Spleen (tissue), 11 donors: ENCODE results near the gene NR3C1. TPM values are rescaled to one million over a fixed set of nuclear protein-coding genes. Genes with fewer than 3 reads are reported as not detected.
A peak's percentile ranks its signal among the peaks of the same experiment; 100 is the strongest.

ENCODE experiments used
- DNase-seq: peaks from one replicate; pipeline ENCODE4 v3.0.0-alpha.2; 2020
- H3K27ac ChIP-seq, 8 donors: fragments of 200-600 bp; sonication (generic) in 7 of 8; 1 replicate in 4 of 8; 2 replicates in 4 of 8; pipeline versions ENCODE4 v1.5.0 to v1.8.0; 2016 to 2021; ENCODE audit warnings: inconsistent platforms in 4 of 8, mild to moderate bottlenecking in 4 of 8, moderate library complexity in 1 of 8
- H3K27me3 ChIP-seq, 7 donors: fragments of 200-600 bp; sonication (generic) in 6 of 7; replicated peaks in 1 of 7; 1 replicate in 4 of 7; 2 replicates in 3 of 7; pipeline versions ENCODE4 v1.5.0 to v1.8.0; 2016 to 2021; ENCODE audit warnings: inconsistent platforms in 3 of 7, mild to moderate bottlenecking in 1 of 7
- H3K36me3 ChIP-seq, 6 donors: fragments of 200-600 bp; sonication (generic) in 5 of 6; 1 replicate in 4 of 6; 2 replicates in 2 of 6; pipeline versions ENCODE4 v1.5.0 to v1.8.0; 2016 to 2021; ENCODE audit warnings: inconsistent platforms in 2 of 6
- H3K4me1 ChIP-seq, 6 donors: fragments of 200-600 bp; sonication (generic) in 5 of 6; 1 replicate in 3 of 6; 2 replicates in 3 of 6; pipeline versions ENCODE4 v1.5.0 to v1.8.0; 2016 to 2021; ENCODE audit warnings: inconsistent platforms in 3 of 6
- H3K4me3 ChIP-seq, 8 donors: fragments of 200-600 bp; sonication (generic) in 7 of 8; 1 replicate in 4 of 8; 2 replicates in 4 of 8; pipeline versions ENCODE4 v1.5.0 to v1.8.0; 2016 to 2021; ENCODE audit warnings: inconsistent platforms in 4 of 8, mild to moderate bottlenecking in 4 of 8, moderate library complexity in 2 of 8
- H3K9me3 ChIP-seq, 8 donors: fragments of 200-600 bp; sonication (generic) in 7 of 8; 1 replicate in 4 of 8; 2 replicates in 4 of 8; pipeline versions ENCODE4 v1.5.0 to v1.8.0; 2016 to 2021; ENCODE audit warnings: inconsistent platforms in 4 of 8
- POLR2A ChIP-seq, 3 donors: fragments of 450-650 bp; IDR thresholded peaks; one replicate each; pipeline ENCODE4 v1.5.1; 2017; ENCODE audit warnings: antibody characterized with exemption in 3 of 3, mild to moderate bottlenecking in 1 of 3
- POLR2AphosphoS5 ChIP-seq, 3 donors: sonication (generic); formaldehyde crosslinking; IDR thresholded peaks; one replicate each; pipeline ENCODE4 v1.5.1; 2017; ENCODE audit warnings: antibody characterized with exemption in 3 of 3
- WGBS, 5 donors: extraction: QIAGEN DNeasy Blood & Tissue Kit in 3 of 5; methylation state at CpG; one replicate each; pipeline versions ENCODE4 v1.1.5 to v1.1.7; 2013 to 2018; 5-methylcytosine and 5-hydroxymethylcytosine counted together
- intact Hi-C: fragments of 100-400 bp; cut with DNase I; formaldehyde crosslinking; loops from one replicate; pipeline ENCODE4 v1.15.0; 2023; ENCODE audit warnings: low total_unique reads
- polyA plus RNA-seq, 3 donors: library from polyadenylated mRNA; stranded (reverse); fragments of 200-250 nt; gene quantifications; one replicate each; pipeline ENCODE4 v1.2.1, GENCODE V29; 2013
- total RNA-seq, 7 donors: library from RNA; depleted of rRNA in 3 of 7; stranded (reverse); fragments of >200 nt in 3 of 7; fragmentation: NEBNext Ultra II Directional in 4 of 7; extraction: Animal tissue kit (Norgen Biotek cat#: 25700) in 4 of 7; gene quantifications; one replicate each; pipeline versions ENCODE4 v1.1.0 to v1.2.1, GENCODE V29; 2016 to 2021
- TF ChIP-seq, protein P1 (sequence below), 11 experiments: fragments of 200-600 bp in 7 of 11; fragments of 450-650 bp in 4 of 11; sonication (generic) in 4 of 11; IDR thresholded peaks in 8 of 11; conservative IDR thresholded peaks in 3 of 11; 1 replicate in 7 of 11; 2 replicates in 4 of 11; pipeline versions ENCODE4 v1.4.0 to v1.8.0; 2016 to 2021; ENCODE audit warnings: antibody characterized with exemption in 11 of 11, inconsistent platforms in 4 of 11, mild to moderate bottlenecking in 1 of 11
- donor health status: healthy with polysubstance abuse.
- donor health status: DM: no; HTN: no; CAD: no; lungs with moderate emphysema.
- donor health status: DM: no; HTN: no; CAD: no.
- donor health status: Bipolar disorder and iron deficiency.
- donor health status: healthy.
- donor health status: DM: no; HTN: no; CAD: no.
- donor health status: DM: yes; HTN: yes; CAD: no.

NR3C1 gene
- total and polyA plus RNA-seq, 10 donors, result 18.2 to 97.8 (median 71.2) TPM

DNA sequence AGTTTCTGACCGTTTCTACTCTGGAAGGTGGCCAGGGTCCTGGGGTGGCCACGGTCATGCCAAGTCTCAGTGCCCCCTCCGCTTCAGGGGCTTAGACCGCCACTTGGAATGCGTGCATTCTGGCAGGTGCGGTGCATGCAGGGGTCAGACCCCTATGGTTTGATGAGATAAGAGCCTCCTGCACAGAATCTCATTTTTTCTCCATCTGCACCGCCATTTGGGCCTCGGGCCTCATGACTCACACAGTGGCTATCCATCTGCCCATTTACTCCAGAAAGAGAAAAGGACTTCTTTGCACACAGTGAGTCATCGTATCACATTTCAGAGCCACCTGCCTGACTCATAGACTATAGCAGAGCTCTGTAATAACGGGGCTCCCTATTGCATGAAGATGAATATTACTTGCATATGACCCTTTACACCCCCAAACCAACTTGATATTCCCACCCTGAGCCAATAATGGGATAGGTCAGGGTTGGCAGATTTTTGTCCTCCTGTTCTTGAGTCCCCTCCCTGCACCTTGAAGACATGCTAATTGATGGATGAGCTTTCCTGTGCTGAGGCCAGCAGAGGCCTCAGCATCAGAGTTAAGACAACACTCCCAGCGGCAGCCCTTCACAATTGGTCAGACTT is 157.4 kb downstream of the NR3C1 start:
- Histone ChIP-seq H3K9me3 (peaks cover 0 to 6% (median 0%) of the 10 kb centered on the region in 8 donors), H3K27me3 (no peaks in the 10 kb centered on the region), H3K4me1 (peaks cover 0 to 3% (median 0%) of the 10 kb centered on the region in 6 donors), H3K36me3 (no peaks in the 10 kb centered on the region), H3K4me3 (no peak overlapping the region), H3K27ac (no peak overlapping the region)
- WGBS, 5 donors, result 94 to 98% (median 95%) methylated on average over 11 of the region's 11 CpGs
- TF ChIP-seq POLR2AphosphoS5 (IDR thresholded peaks at IDR 0.05), result no peak
- DNase-seq, result no peak
- intact Hi-C loops, result no loop called here

DNA sequence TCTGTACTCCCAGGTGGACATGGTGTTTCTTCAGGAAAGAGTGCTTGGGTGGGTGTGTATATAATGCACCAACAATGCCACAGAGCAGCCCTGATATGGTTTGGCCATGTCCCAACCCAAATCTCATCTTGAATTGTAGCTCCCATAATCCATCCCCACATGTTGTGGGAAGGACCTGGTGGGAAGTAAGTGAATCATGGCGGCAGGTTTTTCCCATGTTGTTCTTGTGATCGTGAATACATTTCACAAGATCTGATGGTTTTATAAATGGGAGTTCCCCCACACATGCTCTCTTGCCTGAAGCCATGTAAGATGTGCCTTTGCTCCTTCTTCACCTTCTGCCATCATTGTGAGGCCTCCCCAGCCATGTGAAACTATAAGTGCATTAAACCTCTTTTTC is 158.5 kb downstream of the NR3C1 start:
- H3K36me3 ChIP-seq, result no peaks in the 10 kb centered on the region
- H3K27ac ChIP-seq, result peak overlapping the region in 5 of 8 donors; percentile 59 to 73 (median 71)
- H3K9me3 ChIP-seq, result peaks cover 0 to 6% (median 0%) of the 10 kb centered on the region in 8 donors
- TF ChIP-seq POLR2AphosphoS5 (IDR thresholded peaks at IDR 0.05) (no peak), POLR2A (IDR thresholded peaks at IDR 0.05) (no peak)
- TF ChIP-seq, protein P1, sequence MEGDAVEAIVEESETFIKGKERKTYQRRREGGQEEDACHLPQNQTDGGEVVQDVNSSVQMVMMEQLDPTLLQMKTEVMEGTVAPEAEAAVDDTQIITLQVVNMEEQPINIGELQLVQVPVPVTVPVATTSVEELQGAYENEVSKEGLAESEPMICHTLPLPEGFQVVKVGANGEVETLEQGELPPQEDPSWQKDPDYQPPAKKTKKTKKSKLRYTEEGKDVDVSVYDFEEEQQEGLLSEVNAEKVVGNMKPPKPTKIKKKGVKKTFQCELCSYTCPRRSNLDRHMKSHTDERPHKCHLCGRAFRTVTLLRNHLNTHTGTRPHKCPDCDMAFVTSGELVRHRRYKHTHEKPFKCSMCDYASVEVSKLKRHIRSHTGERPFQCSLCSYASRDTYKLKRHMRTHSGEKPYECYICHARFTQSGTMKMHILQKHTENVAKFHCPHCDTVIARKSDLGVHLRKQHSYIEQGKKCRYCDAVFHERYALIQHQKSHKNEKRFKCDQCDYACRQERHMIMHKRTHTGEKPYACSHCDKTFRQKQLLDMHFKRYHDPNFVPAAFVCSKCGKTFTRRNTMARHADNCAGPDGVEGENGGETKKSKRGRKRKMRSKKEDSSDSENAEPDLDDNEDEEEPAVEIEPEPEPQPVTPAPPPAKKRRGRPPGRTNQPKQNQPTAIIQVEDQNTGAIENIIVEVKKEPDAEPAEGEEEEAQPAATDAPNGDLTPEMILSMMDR (IDR thresholded peaks at IDR 0.05 in 8 of 11, conservative IDR thresholded peaks at IDR 0.05 in 3 of 11), result no peak
- H3K4me3 ChIP-seq, result no peak overlapping the region
- intact Hi-C loops, result no loop called here
- H3K4me1 ChIP-seq, result peaks cover 0 to 3% (median 0%) of the 10 kb centered on the region in 6 donors
- no peaks in the 10 kb centered on the region for H3K27me3 ChIP-seq
- DNase-seq, result no peak
- 70 to 98% (median 89%) methylated on average over 2 of the region's 2 CpGs for WGBS, 5 donors

- peaks cover 0 to 3% (median 0%) of the 10 kb centered on the region in 6 donors for H3K4me1 ChIP-seq
- peaks cover 0 to 6% (median 0%) of the 10 kb centered on the region in 8 donors for H3K9me3 ChIP-seq
- H3K27ac ChIP-seq, result peak overlapping the region in 7 of 8 donors; percentile 59 to 73 (median 69)
- intact Hi-C loops, result no loop called here
- 71 to 84% (median 79%) methylated on average over 16 of the region's 16 CpGs for WGBS, 5 donors
- H3K36me3 ChIP-seq, result no peaks in the 10 kb centered on the region
- H3K4me3 ChIP-seq, result no peak overlapping the region
- no peak for DNase-seq
- H3K27me3 ChIP-seq, result no peaks in the 10 kb centered on the region
- peak in 1 of 3 donors; percentile 30 for TF ChIP-seq POLR2AphosphoS5 (IDR thresholded peaks at IDR 0.05)
- TF ChIP-seq, protein P1 (IDR thresholded peaks at IDR 0.05 in 8 of 11, conservative IDR thresholded peaks at IDR 0.05 in 3 of 11), result no peak
Observed at GRCh38 chr5:143244000-143244736, 159.3 kb downstream of the NR3C1 start.

GRCh38 chr5:143243103-143243502 is 160.4 kb downstream of the NR3C1 start:
- TF ChIP-seq POLR2AphosphoS5 (IDR thresholded peaks at IDR 0.05), result no peak
- no peak for TF ChIP-seq POLR2A (IDR thresholded peaks at IDR 0.05)
- TF ChIP-seq, protein P1 (IDR thresholded peaks at IDR 0.05 in 8 of 11, conservative IDR thresholded peaks at IDR 0.05 in 3 of 11), result no peak
- DNase-seq, result no peak
- Histone ChIP-seq H3K36me3 (no peaks in the 10 kb centered on the region), H3K27ac (peak overlapping the region in 3 of 8 donors; percentile 15 to 73 (median 34)), H3K9me3 (peaks cover 0 to 6% (median 0%) of the 10 kb centered on the region in 8 donors), H3K27me3 (no peaks in the 10 kb centered on the region), H3K4me1 (peaks cover 0 to 3% (median 0%) of the 10 kb centered on the region in 6 donors), H3K4me3 (no peak overlapping the region)
- intact Hi-C loops, result no loop called here
- WGBS, 5 donors, result 82 to 93% (median 83%) methylated on average over 6 of the region's 6 CpGs
